NCI-H2196 (cell line): ENCODE data around the gene PTGES.
A peak's percentile ranks its signal among the peaks of the same experiment; 100 is the strongest.

ENCODE experiments used
- DNase-seq: peaks from one replicate; lab custom pipeline; 2025; ENCODE audit not compliant: unreplicated experiment; lab: John Stamatoyannopoulos, UW

Gene PTGES

DNA sequence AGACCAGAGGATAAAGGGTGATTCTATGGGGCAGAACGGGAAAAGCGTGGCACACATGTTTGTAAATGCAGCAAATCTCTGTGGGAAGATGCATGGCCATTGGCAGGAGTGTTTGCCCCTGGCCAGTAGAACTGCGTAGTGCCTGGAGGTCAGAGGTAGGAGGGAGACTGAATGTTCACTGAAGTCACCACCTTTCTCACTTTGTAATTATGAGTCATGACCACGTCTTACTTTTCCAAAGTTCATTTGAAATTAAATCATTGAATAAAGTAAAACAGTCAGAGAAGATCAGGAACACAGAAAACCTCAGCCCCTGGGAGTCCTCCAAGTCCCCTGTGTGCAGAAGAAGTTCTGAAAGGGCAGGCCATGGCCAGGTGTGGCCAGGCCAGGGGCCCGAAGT is 4.6 kb downstream of the PTGES start:
- DNase-seq = no peak

DNA sequence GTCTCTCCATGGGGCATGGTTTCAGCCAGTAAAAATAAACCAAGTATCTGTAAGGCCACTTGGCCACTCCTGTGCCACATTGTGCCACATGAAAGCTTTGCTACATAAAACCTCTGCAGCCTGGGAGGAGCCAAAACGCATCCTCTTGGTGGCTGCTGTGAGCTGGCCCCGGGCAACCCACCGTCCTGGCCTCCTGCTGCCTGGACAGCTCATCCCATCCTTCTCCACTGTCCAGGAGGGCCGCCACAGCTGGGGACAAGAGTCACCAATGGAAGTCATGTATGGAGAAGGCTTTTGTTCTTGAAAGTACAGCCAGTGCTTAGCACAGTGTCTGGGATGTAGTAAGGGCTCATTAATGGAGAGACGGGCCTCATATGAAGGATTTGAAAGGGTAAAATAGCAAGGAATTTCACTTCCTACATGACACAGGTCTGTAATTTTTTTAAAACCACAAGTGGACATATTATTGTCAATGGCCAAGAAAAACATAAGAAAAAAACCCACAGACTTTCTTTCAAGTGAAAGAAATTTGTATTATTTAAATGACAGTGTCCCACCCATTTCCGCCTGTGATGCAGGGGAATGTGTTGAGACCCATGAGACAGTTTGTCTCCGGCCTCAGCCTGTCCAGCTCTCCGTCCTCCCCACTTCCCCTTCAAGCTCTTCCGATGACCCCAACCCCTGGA is 6.6 kb downstream of the PTGES start:
- no peak for DNase-seq

GRCh38 chr9:129745200-129745599 is 7.6 kb downstream of the PTGES start:
- no peak for DNase-seq

- DNase-seq = no peak
Measured at GRCh38 chr9:129740666-129741464, 12.0 kb downstream of the PTGES start.

DNA sequence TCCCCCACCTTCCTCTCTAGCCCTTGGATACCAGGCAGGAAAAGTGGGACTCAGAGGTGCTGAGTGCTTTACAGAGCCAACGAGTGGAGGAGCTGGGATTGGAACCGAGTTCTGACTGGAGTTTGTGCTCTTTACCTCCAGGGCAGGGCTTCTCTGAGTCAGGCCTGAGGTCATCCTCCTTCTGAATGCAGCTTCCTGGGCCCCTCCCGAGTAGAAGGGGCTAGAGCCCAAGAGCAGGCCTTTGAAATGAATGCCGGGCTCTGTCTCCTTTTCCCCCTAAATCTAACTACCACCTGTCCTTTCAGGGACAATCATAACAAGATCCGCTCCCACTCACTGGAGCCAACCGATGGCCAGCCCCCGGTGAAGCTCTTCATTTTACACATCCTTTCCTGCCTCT is 12.7 kb downstream of the PTGES start:
- no peak for DNase-seq

- no peak for DNase-seq
Measured at GRCh38 chr9:129739432-129739831, 13.4 kb downstream of the PTGES start.

DNA sequence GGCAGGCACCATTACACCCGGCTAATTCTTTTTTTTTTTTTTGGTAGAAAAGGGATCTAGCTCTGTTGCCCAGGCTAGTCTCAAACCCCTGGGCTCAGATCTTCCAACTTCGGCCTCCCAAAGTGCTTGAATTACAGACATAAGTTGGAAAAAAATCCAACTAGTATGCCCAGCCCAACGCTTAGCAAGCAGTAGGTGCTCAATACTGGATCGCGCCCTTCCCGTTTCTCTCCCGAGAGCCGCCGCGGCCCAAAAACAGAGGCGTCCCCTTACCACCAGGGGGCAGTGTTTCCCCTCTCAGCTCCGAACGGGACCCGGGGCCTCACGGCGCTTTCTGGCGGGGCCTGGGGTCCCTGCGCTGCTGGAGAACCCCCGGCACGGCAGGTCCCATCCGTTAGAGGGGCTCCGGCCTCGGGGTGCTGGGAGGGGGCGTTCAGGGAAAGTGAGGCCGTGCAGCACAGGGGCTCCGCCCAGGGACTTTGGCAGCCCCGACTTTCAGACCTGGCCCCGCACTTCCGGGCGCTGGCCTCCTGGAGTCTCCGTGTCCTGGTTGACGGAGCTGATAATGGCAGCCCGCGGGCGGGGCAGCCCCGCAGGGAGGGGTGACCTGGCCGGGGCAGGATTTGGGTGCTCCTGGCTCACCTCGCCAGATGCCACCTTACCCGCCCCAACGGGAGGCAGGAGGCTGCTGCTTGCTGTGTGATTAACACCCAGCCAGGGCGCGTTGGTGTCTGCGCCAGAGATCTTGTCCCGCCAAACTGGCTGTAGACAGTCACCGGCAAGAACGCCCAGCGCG is 15.2 kb downstream of the PTGES start:
- DNase-seq = peak; percentile 93

GRCh38 chr9:129736334-129736733 is 16.5 kb downstream of the PTGES start:
- DNase-seq = no peak

GRCh38 chr9:129735546-129735945 is 17.3 kb downstream of the PTGES start:
- no peak for DNase-seq

DNA sequence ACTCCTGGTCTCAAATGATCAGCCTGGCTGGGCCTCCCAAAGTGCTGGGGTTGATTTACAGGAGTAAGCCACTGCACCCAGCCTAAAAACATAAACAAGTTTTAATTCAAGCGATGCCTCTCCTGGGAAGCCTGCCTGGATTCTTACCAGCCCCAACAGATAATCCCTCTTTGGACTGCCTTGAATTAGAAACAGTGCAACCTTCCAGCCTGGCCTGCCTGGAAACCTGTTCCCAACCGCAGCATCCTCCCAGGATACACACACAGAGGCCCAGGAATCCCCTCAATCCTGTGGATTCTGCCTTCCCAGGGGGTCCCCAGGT is 19.2 kb downstream of the PTGES start:
- no peak for DNase-seq

DNA sequence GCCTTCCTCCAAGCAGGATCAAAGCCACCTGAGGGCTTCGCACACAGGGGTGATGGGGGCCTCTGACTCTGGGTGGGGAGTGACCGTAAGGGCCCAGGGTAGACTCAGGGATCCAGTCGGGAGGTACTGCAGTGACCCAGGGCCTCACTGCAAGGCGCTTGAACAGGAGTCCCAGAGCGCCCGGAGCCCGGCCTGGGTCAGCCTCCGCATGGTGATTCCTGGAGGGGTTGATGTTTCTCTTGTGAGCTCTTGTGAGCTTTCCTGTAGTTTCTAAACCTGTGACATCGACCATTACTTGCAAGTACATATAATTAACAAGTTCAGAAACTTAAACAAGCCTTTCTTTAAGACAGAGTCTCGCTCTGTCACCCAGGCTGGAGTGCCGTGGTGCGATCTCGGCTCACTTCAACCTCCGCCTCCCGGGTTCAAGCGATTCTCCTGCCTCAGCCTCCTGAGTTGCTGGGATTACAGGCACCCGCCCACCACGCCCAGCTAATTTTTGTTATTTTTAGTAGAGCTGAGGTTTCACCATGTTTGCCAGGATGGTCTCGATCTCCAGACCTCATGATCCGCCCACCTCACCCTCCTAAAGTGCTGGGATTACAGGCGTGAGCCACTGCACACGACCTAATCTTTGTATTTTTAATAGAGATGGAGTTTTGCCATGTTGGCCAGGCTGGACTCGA is 19.8 kb downstream of the PTGES start:
- no peak for DNase-seq

- DNase-seq = no peak
Measured at GRCh38 chr9:129732100-129732499, 20.7 kb downstream of the PTGES start.

DNA sequence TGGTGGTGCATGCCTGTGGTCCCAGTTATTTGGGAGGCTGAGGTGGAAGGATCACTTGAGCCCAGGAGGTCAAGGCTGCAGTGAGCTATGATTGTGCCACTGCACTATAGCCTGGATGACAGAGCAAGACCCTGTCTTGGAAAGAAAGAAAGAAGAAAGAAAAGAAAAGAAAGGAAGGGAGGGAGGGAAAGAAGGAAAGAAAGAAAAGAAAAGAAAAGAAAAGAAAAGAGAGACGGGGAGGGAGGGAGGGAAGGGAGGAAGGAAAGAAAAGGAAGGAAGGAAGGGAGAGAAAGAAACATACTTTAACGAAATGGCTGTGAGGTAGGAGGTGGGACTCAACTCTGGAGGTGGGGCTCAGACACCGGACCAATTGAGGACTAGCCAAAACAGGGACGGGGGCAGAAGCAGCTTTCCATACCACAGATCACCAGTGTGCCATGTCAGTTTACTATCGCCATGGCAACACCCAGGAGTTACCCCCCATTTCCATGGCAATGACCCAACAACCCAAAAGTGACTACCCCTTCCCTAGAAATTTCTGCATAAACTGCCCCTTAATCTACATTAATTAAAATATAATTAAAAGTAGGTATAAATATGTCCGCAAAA is 21.3 kb downstream of the PTGES start:
- no peak for DNase-seq

DNA sequence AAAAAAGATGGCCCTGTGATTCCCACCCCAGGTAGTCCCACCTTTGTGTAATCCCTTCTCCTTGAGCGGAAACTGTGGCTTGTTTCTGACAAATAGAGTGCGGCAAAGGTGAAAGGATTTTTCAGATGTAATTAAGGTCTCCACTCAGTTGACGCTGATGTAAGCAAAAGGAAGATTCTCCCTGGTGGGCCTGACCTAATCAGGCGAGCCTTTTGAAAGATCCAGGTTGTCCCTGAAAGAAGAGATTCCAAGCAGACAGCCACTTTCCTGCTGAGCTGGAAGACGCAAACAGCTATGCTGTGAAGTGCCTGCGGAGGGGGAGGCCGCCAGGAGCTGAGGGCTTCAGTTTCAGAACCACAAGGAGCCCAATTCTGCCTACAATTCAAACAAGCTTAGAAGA is 24.1 kb downstream of the PTGES start:
- no peak for DNase-seq

DNA sequence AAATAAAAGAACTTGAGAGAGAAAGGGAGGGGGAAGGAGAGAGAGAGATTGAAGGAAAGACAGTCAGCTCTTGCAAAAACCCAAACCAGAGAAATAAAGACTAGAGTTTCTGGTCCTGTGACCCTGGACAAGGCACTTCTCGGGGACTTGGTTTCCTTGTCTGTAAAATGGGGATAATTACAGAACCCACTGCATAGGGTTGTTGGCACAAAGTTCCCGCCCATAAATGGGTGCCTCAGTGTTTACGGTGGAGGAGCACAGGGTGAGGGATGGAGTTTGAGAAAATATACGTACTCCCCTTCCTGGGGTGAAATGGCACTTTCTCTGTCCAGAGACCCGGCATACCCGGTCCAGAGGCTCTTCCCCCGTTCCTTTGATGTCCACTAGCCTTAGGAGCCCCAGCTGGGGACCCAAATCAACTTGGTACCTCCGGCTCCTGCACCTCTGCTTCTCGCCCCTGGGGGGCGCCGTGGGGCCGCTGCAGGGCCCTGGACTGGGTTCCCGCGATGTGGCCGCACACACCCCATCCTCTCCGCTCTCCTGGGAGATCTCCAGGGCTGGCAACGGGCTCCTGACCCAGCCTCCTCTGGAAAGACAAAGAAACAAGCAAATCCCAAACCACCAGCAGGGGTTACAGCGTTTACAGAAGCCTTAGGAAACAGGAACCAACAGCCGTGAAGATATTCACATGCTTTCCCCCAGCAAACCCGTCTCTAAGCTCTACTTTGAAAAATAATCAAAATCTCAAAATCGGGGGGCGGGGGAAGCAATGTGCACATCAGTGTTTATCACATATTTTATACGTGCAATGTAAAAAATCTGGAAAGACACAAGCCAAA is 26.3 kb downstream of the PTGES start:
- peak; percentile 76 for DNase-seq

GRCh38 chr9:129725795-129726251 is 27.0 kb downstream of the PTGES start:
- peak; percentile 77 for DNase-seq

DNA sequence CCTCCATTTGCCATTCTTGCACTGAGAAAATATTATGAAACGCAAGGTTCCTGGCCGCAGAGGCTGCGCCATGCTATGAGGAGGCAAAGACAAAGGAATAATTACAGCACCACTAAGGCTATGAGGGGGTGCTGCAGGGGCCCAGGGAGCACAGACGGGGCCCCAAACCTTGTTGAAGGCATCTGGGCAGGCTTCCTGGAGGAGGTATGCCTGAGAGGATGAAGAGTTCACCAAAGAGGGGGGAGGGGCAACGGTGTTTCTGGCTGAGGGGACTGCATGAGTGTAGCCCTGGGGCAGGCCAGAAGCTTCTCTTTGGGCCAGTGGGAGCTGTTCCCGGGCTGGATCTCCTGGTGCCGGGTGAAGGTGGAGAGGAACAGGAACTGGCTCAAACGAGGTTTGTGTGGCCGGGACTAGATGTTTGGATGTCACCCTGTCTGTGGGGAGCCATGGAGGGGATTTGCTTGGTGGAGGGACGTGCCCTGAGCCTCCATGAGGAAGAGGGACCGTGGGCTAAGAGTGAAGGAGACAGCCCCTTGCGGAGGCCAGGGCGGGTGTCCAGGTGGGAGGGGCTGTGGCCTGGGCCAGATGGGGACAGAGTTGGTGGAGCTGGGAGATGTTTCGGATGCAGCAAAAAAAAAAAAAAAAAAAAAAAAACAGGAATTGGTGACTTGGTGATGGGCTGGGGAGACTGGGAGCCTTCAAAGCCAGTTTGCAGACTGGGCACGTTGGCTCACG is 28.2 kb downstream of the PTGES start:
- DNase-seq = no peak

GRCh38 chr9:129722913-129723312 is 29.9 kb downstream of the PTGES start:
- DNase-seq = no peak

DNA sequence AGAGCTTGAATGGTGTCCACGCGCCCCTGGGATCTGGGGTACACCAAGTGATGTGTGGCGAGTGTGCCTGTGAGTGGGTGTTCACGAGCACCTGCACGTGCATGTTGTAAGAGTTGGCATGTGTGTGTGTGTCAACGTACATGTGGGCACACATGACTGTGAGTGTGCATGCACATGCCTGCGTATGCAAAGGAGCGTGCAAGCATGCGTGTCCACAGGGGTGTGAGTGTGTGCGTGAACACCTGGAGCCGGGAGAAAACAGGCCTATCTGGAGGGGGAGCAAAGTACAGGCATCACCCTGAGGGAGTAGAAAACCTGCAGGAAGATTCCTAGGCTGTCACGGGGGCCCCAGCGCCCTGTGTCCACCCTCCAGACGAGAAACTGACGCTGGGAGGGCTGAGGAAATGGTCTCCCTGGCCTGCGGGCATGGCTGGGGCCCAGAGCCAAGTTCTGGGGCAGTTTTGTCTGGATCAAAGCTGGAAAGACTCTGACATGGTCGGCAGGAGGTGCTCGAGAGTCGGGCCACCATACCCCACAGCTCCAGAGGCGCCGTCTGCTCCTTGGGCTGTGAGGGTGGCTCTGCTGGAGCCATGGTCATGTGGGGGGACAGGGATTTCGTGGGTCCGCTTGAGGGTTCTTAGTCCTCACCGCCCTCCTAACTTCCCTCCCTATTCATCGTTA is 31.8 kb downstream of the PTGES start:
- no peak for DNase-seq
